Stimulated activated CD4-positive, alpha-beta T cell treated with anti-CD3 and anti-CD28 coated beads, Interleukin-2, amount 100 ng/mL, for 24 hours (primary cell): ENCODE data around the gene TXLNA.
A peak's percentile ranks its signal among the peaks of the same experiment; 100 is the strongest.

Source experiments
- DNase-seq, 2 donors: peaks; one replicate each; pipeline ENCODE4 v3.0.0-alpha.2; 2020

Gene TXLNA

GRCh38 chr1:32215629-32216480, 36.4 kb downstream of the TXLNA start:
- peak; percentile 64 to 68 for DNase-seq

DNA sequence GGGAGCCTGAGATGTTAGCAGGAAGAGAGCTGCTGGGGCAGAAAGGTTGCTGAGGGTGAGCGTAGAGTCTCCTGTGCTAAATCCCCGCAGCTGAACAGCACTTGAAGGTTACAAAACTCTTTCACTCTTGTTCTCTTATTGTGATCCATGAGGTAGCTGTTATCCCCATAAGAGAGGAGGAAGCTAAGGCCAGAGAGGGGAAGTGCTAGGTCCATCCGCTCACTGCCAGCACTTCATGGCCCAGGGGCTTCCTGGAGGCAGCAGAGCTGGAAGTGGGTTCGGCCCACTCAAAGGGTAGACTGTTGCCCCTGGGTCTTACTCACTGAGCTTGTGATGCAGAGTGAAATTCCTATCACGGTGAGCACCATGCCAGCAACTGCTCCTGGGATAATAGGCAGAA, 37.1 kb downstream of the TXLNA start:
- DNase-seq, result no peak

GRCh38 chr1:32219022-32219421, 39.5 kb downstream of the TXLNA start:
- no peak for DNase-seq

DNA sequence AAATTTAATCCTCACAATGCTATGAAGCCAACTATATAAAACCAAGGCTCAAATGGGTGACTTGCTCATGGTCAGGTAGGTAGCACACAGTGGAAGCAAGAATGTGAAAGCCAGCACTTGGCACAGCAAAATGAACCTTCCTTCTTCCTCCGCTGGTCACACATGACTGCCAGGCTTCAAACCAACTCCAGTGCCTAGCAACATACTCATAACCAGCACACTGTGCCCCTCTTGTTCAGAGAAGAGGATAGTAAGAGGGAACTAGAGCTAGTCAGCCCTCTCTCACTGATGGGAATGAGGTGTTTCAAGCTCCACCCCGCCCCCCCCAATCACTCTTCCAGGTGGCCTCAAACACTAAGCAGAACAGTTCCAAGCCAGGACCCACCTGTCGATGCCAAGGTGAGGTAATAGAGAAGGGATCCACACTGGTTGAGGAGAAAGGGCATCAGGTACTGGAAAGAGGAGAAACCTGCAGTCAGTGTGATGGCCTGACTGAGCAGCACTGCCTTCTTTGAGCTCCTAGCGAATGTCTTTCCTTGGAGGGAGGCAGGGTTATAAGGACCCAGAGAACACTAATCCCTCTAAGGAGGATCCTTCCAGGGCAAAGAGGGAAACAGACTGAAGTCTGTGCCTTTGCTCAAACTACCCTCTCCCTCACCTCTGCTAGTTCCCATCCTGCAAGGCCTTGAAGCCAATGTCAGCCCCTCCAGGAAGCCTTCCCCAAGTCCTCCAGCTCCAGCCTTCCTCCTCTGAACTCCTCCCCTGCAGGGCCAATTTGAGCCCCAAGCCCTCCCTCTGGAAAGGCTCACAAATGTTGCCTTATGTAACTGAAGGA, 41.5 kb downstream of the TXLNA start:
- no peak for DNase-seq

DNA sequence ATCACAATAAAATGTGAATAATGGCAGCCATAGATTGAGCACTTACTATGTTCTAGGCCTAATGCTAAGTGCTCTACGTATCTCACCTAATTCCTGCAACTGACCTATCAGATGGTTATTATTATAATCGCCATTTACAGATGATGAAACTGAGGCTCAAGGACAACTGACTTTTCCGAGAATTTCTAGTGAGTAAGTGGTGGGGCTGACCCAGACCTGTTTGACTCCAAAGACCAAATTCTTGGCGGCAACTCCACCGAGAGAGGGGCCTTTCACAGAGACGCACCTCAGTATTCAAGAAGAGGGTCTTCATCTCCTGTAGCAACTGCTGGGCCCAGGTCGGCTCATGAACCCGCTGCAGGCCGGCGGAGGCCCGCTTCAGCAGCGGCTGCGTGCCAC, 42.1 kb downstream of the TXLNA start:
- no peak for DNase-seq

DNA sequence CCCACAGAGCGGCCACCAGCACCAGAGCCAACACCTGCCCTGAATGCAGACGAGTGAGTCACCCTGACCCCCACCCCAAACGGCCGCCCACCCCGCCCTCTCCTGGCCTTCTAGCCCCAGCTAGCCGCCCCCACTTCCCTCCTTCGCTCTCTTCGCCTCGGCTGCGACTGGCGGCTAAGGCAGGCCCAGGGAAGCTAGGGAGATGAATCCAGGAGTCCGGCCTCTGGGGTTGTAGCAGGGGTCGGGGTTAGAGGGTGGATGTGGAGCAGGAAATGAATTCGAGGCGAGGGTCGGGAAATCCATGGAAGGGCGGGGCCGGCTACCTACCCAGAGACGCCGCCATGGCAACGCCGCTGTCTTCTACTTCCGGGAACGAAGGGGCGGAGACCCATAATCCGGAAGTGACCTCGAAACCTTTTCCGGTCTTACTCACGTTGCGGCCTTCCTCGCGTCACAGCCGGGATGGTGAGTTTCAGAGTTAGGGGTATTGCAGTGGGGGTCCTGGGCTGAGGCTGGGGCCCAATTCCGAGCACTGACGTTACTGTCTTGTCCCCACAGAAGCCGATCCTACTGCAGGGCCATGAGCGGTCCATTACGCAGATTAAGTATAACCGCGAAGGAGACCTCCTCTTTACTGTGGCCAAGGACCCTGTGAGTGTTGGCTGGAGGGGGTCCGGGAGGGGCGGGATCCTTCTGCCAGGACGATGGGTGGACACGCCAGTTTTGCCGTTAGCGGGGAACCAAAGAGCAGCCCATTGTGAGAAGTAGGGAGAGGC, 42.7 kb downstream of the TXLNA start, which contains the start of the genes EIF3I and TMEM234:
TSS of gene EIF3I (plus strand) at position 428 of the 776 bp plus-strand sequence. CDS start at position 463, 35 bp downstream.
TSS of gene TMEM234 (minus strand) at position 374 of the 776 bp plus-strand sequence. CDS start at position 343, 31 bp downstream.
- DNase-seq, result peak; percentile 91 to 93

DNA sequence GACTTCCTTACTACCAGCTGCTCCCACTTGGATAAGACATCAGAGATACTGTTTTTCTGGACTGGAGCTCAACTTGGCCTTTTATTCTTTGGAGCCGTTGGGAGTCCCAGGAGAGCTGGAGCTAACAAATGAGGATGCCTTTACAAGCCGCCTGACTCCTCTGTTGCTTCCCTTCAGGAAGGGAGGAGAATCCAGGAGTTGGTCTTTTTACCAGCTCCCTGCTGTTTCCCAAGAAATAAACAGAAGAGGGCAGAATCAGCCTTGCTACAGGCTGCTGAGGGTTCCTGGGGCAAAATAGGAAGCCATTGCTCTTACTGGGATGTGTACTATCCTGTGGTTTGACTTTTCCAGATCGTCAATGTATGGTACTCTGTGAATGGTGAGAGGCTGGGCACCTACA, 44.2 kb downstream of the TXLNA start:
- DNase-seq, result no peak

GRCh38 chr1:32224285-32224684, 44.8 kb downstream of the TXLNA start:
- DNase-seq, result no peak

GRCh38 chr1:32228771-32229170, 49.3 kb downstream of the TXLNA start:
- DNase-seq, result no peak

DNA sequence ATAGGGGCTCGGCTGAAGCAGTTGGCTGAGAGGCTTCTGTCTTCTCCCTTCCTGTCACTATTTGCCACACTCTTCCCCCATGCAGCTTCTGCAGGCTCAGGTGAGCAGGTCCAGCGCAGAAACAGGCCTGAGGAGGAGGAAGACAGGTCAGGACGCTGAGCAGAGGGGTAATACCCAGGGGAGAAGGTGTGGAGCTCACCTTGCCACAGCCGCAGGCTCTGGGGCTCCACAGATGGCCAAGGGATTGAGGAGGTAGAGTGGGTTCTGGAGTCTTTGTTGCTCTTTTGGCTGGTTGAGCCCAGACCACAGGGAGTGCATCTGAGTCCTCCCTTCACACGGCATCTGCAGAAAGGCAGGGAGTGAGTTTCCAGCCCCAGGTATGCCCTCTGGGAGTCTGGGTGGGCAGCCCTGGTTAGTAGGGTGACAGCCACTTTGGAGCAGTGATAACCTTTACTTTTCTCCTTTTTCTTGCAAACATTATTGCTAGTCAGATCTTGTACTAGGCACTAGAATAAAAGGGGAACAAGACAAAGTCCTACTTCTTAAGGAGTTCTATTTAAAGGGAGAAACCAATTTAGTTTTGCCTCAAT, 52.5 kb downstream of the TXLNA start:
- no peak for DNase-seq

GRCh38 chr1:32232558-32233304, 53.3 kb downstream of the TXLNA start:
- no peak for DNase-seq

DNA sequence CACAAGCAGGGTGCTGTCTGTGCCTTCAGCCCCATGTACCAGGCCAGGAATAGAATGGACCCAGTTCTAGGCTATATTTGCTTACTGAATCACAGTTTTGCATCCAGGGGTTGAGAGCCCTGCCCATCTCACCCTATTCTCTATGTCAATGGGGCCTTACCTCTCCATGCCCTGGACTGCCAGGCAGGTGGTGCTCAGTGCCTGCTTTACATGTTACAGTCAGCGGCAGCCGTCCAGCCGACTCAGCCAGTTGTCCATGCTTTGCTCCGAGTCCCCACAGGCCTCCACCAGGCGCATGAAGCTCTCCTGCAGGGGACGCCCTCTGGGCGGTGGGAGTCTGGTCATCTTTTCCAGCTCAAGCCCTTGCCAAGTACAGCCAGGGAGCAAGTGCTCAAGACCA, 55.3 kb downstream of the TXLNA start:
- DNase-seq, result no peak

DNA sequence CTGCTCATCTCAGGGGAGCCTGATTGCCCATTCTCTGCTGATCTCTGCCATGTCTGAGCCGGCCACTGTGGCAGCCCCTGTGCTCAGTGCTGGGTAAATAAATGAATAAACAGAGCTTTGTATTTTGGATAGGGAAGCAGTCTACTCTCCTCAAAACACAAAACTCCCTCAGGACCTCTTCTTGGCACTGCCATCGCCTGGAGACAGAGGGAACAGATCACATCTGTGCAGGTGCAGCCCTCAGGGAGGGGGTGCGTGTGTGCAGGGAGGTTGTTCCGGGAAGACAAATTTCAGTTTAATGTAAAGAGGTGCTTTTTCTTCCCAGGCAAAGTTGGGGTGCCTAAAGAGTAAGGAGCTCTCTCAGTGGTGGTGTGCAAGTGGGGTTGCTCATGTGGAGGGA, 59.9 kb downstream of the TXLNA start:
- no peak for DNase-seq

DNA sequence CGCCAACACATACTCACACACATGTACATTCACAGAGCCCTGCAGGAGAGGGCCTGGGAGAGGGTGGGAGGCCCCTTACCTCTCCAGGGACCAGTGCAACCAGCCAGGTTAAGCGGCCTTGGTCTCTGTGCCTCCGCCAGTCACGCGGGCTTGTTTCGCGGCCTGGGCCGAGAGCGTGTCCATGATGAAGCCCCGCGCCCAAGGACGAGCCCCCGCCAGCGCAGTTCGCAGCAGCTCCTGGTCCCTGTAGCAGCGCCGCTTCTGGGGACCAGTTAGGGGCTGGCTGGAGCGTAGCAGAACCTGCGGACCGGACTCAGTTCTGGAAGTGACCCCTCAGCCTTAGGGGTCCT, 60.3 kb downstream of the TXLNA start:
- DNase-seq, result no peak

DNA sequence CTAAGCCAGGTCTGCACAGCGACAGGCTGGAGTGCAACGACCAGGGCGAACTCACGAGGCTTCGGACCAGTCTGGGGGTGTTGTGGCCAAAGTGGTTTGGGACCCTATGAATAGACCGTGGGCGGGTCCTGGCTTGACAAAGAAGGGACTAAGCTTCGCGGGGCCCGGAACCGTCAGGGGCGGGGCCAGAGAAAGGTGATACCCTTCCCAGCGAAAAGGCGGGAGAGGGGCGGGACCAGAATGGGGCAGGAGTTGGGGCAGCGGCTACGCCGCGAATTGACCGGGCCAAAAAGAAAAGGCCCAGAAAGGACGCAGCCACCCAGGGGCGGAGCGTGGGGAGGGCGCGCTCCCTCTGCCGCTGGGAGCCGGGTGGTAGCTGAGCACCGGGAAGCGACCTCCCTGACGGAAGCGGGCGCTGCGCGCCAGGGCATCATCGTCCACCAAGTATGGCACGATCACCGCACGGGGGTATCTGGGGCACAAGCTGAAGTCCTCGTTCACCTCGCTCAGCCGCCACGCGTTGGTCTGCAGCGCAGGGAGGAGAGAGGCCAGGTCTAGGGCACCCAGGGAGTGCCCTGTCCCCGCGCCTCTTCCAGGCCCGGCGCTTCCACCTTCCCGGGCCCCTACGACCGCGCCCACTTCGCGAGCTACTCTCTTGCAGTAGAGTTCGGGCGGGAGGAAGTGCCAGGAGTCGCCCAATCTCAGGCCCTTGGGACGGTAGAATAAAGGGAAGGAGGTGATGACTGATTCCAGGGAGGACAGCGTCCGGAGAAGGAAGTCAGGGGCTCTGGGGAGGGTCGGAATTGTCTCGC, 60.9 kb downstream of the TXLNA start:
- peak; percentile 44 to 61 for DNase-seq

DNA sequence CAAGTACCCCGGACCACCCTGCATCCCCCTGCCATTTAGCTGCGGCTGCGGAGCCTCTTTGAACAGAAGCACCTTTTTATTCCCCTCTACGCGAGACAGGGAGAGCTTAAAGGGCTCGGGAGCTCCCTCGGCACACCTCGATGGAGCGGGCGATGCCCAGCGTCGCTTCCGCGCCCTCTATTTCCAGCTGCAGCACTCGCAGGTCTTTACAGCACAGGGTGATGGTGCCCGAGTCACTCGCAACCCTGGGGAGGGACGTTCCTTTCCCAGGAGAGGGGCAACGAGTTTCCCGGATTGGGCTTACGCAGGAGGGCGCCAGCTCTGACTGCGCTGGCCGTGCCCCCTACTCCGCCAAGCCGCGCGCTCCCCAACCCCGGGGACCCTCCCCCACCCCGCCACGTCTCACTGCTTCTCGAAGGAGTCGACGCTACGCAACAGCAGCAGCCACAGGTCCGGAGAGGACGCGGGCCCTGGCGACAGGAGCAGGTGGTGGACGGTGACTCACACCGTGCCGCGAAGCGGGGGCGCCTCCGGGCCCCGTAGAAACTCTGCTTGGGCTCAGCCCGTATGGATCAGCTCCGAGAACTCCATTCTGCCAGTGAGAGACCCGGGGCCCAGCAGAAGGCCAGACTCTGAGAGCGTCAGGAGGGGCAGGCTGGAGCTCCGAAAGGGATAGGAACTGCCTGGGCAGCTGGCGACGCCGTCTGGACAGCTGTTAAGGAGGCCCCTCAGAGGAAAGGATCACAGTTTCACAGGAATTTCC, 61.7 kb downstream of the TXLNA start:
- DNase-seq, result peak; percentile 39 to 53

GRCh38 chr1:32242341-32242851, 62.9 kb downstream of the TXLNA start:
- no peak for DNase-seq

- DNase-seq, result no peak
Observed at GRCh38 chr1:32246888-32247273, 67.4 kb downstream of the TXLNA start, which contains the start of gene FAM167B. TSS of gene FAM167B (plus strand) at chr1:32247222. CDS start at chr1:32247422, 200 bp downstream.

DNA sequence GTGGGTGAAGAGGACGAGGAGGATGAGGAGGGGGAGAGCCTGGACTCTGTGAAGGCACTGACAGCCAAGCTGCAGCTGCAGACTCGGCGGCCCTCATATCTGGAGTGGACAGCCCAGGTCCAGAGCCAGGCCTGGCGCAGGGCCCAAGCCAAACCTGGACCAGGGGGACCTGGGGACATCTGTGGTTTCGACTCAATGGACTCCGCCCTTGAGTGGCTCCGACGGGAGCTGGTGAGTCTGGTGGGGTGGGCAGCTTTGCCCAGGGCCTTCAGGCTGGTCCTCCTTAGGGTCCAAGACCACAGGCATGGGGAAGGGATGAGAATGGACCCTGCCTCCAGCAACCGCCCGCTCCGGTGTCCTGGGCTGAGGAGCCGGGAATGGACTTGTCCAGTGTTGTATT, 68.0 kb downstream of the TXLNA start:
- DNase-seq, result no peak
